ENCODE data around the gene NDOR1. TPM values are rescaled to one million over a fixed set of nuclear protein-coding genes. Genes with fewer than 3 reads are reported as not detected.

Gene NDOR1
- total RNA-seq, 5 donors from 2014 or later (not counting 1 experiment from before 2014, with no cell fraction given): 27.6 to 46.7 (median 45.4) TPM

DNA sequence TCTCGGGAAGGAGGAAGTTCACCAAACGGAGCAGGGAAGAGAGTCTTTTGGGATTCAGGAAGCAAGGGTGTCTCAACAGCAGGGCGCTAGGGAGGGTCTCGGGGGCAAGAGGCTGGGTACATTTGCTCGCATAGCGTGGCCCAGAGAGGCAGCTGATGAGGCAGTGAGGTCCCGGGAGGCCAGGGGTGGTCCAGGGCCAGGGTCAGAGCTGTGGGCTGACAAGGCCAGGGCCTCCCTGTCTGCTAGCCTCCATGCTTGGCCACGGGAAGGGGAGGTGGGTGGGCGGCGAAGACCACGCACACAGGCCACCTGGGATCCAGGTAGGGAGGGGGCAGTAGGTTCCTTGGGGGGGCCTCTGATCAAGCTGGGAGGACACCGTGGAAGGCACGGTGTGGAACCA is 6.0 kb downstream of the NDOR1 start:
- Histone ChIP-seq H3K9me3 (no peaks in the 10 kb centered on the region), H3K4me1 (ENCODE audit: control insufficient read depth in 1 of 2, extremely low read depth in 1 of 2, insufficient read depth in 2 of 2, low read length in 2 of 2) (peaks cover 2 to 12% of the 10 kb centered on the region in 2 experiments), H3K27me3 (replicated peaks in 1 of 2; ENCODE audit: control insufficient read depth in 2 of 2, extremely low read depth in 1 of 2, insufficient read depth in 2 of 2, low read length in 1 of 2) (no peaks in the 10 kb centered on the region), H3K4me3 (ENCODE audit: control insufficient read depth in 1 of 2, extremely low read depth in 1 of 2, low read length in 1 of 2) (no peak overlapping the region), H3K36me3 (ENCODE audit: control insufficient read depth in 2 of 2, extremely low read depth in 1 of 2, insufficient read depth in 1 of 2, low read length in 1 of 2) (peaks cover 0 to 5% of the 10 kb centered on the region in 2 donors), H3K27ac (ENCODE audit: low read length) (no peak overlapping the region)
- Mint-ChIP-seq H3K27me3 (no peaks in the 10 kb centered on the region), H3K9me3 (no peaks in the 10 kb centered on the region), H3K27ac (no peak overlapping the region), H3K36me3 (peaks cover 9% of the 10 kb centered on the region), H3K4me3 (no peak overlapping the region), H3K4me1 (peaks cover 12 to 17% (median 12%) of the 10 kb centered on the region in 3 donors)
- ChIA-PET POLR2A (no interaction called here), CTCF (no interaction called here)
- DNase-seq (no peak), ATAC-seq (replicated peaks in 1 of 4) (no peak)
- WGBS (ENCODE audit: insufficient coverage): 91% methylated on average over 13 of the region's 13 CpGs

DNA sequence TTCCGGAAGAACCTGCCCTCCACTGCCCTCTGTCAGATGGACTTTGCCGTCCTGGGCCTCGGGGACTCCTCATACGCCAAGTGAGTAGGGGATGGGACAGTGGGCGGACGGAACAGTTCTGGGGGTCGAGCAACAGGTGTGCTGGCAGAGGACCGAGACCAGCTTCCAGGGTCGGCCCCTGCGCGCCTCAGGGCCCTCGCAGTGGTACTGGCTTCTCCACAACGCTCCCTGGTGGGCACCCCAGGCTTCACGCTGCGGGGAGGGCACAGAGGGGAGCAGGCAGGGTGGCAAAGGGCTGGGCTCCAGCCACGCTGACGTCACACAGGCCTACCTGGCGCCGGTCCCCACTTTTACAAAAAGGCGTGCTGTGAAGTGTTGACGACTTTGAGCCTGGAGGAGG is 7.0 kb downstream of the NDOR1 start:
- ChIA-PET CTCF (no interaction called here), POLR2A (no interaction called here)
- Histone ChIP-seq H3K27ac (ENCODE audit: low read length) (no peak overlapping the region), H3K4me1 (ENCODE audit: control insufficient read depth in 1 of 2, extremely low read depth in 1 of 2, insufficient read depth in 2 of 2, low read length in 2 of 2) (peaks cover 0 to 2% of the 10 kb centered on the region in 2 experiments), H3K9me3 (no peaks in the 10 kb centered on the region), H3K4me3 (ENCODE audit: control insufficient read depth in 1 of 2, extremely low read depth in 1 of 2, low read length in 1 of 2) (no peak overlapping the region), H3K36me3 (ENCODE audit: control insufficient read depth in 2 of 2, extremely low read depth in 1 of 2, insufficient read depth in 1 of 2, low read length in 1 of 2) (peaks cover 0 to 5% of the 10 kb centered on the region in 2 donors), H3K27me3 (replicated peaks in 1 of 2; ENCODE audit: control insufficient read depth in 2 of 2, extremely low read depth in 1 of 2, insufficient read depth in 2 of 2, low read length in 1 of 2) (no peaks in the 10 kb centered on the region)
- 92% methylated on average over 21 of the region's 21 CpGs for WGBS (ENCODE audit: insufficient coverage)
- DNase-seq: no peak
- Mint-ChIP-seq H3K36me3 (peaks cover 5% of the 10 kb centered on the region), H3K27ac (no peak overlapping the region), H3K4me1 (peaks cover 2 to 8% (median 2%) of the 10 kb centered on the region in 3 donors), H3K4me3 (no peak overlapping the region), H3K9me3 (no peaks in the 10 kb centered on the region), H3K27me3 (no peaks in the 10 kb centered on the region)
- ATAC-seq (replicated peaks in 1 of 4): no peak

DNA sequence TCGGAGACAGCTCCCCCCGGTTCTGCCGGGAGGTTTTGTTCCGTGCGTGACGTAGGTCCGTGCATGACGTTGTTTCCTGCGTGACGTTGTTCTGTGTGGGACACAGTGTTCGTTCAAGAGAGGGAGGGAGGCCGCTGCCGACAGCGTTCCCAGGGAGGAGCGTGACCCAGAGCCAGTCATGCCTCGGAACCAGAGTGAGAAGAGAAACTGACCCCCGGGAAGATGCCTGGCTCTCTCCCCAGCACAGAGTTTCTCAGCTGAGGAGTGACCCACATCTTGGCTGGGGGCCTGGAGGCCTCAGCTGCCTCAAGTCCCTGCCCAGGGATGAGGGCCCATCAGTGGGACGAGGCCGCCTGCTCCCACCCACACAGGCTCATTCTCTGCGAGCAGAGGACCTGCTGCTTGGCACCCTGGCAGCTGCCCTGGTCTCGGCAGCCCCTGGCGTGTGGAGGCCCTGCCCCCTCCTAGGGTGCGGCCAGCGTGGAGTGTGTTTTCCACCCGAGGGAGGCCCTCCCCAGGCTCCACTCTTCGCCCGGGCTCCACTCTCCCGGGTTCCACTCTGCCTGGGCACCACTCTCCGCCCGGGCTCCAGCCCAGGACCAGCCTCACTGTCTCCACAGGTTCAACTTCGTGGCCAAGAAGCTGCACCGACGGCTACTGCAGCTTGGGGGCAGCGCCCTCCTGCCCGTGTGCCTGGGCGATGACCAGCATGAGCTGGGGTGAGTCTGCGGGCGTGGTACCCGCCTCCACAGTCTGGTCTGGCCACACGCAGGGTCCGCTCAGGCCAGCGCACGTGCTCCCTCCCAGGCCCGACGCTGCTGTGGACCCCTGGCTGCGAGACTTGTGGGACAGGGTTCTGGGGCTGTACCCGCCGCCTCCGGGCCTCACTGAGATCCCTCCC is 7.9 kb downstream of the NDOR1 start:
- H3K36me3 Mint-ChIP-seq: peaks cover 4% of the 10 kb centered on the region
- Histone ChIP-seq H3K9me3 (no peaks in the 10 kb centered on the region), H3K4me3 (ENCODE audit: control insufficient read depth in 1 of 2, extremely low read depth in 1 of 2, low read length in 1 of 2) (no peak overlapping the region), H3K36me3 (ENCODE audit: control insufficient read depth in 2 of 2, extremely low read depth in 1 of 2, insufficient read depth in 1 of 2, low read length in 1 of 2) (peaks cover 0 to 5% of the 10 kb centered on the region in 2 donors), H3K27ac (ENCODE audit: low read length) (no peak overlapping the region), H3K27me3 (replicated peaks in 1 of 2; ENCODE audit: control insufficient read depth in 2 of 2, extremely low read depth in 1 of 2, insufficient read depth in 2 of 2, low read length in 1 of 2) (no peaks in the 10 kb centered on the region), H3K4me1 (ENCODE audit: control insufficient read depth in 1 of 2, extremely low read depth in 1 of 2, insufficient read depth in 2 of 2, low read length in 2 of 2) (no peaks in the 10 kb centered on the region)
- POLR2A ChIA-PET: no interaction called here
- H3K27me3 Mint-ChIP-seq: no peaks in the 10 kb centered on the region
- H3K4me3 Mint-ChIP-seq: no peak overlapping the region
- H3K9me3 Mint-ChIP-seq: no peaks in the 10 kb centered on the region
- CTCF ChIA-PET: no interaction called here
- no peak for DNase-seq
- peaks cover 0 to 3% (median 1%) of the 10 kb centered on the region in 3 donors for H3K4me1 Mint-ChIP-seq
- ATAC-seq (replicated peaks in 1 of 4): no peak
- no peak overlapping the region for H3K27ac Mint-ChIP-seq
- WGBS (ENCODE audit: insufficient coverage): 94% methylated on average over 49 of the region's 49 CpGs

DNA sequence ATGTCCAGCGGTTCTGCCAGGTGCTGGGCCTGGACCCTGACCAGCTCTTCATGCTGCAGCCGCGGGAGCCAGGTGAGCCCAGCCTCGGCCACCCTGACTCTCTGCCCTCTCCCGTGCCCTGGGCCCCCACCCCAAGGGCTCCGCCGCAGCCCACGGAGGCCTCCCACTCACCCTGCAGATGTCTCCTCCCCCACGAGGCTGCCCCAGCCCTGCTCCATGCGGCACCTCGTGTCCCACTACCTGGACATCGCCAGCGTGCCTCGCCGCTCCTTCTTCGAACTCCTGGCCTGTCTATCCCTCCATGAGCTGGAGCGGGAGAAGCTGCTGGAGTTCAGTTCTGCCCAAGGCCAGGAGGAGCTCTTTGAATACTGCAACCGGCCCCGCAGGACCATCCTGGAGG is 9.1 kb downstream of the NDOR1 start:
- Histone ChIP-seq H3K36me3 (ENCODE audit: control insufficient read depth in 2 of 2, extremely low read depth in 1 of 2, insufficient read depth in 1 of 2, low read length in 1 of 2) (peaks cover 0 to 2% of the 10 kb centered on the region in 2 donors), H3K27me3 (replicated peaks in 1 of 2; ENCODE audit: control insufficient read depth in 2 of 2, extremely low read depth in 1 of 2, insufficient read depth in 2 of 2, low read length in 1 of 2) (no peaks in the 10 kb centered on the region), H3K27ac (ENCODE audit: low read length) (no peak overlapping the region), H3K9me3 (no peaks in the 10 kb centered on the region), H3K4me3 (ENCODE audit: control insufficient read depth in 1 of 2, extremely low read depth in 1 of 2, low read length in 1 of 2) (no peak overlapping the region), H3K4me1 (ENCODE audit: control insufficient read depth in 1 of 2, extremely low read depth in 1 of 2, insufficient read depth in 2 of 2, low read length in 2 of 2) (no peaks in the 10 kb centered on the region)
- H3K9me3 Mint-ChIP-seq: no peaks in the 10 kb centered on the region
- no peaks in the 10 kb centered on the region for H3K27me3 Mint-ChIP-seq
- ATAC-seq (replicated peaks in 1 of 4): no peak
- H3K36me3 Mint-ChIP-seq: no peaks in the 10 kb centered on the region
- no peak for DNase-seq
- 90% methylated on average over 18 of the region's 19 CpGs for WGBS (ENCODE audit: insufficient coverage)
- ChIA-PET POLR2A (interaction anchor here in 1 of 2 donors (0.5 kb wide), 1 partner anchor 9 kb away, joined by 3 read pairs; no protein-coding TSS in a partner anchor), CTCF (no interaction called here)
- H3K27ac Mint-ChIP-seq: no peak overlapping the region
- no peak overlapping the region for H3K4me3 Mint-ChIP-seq
- no peaks in the 10 kb centered on the region for H3K4me1 Mint-ChIP-seq

DNA sequence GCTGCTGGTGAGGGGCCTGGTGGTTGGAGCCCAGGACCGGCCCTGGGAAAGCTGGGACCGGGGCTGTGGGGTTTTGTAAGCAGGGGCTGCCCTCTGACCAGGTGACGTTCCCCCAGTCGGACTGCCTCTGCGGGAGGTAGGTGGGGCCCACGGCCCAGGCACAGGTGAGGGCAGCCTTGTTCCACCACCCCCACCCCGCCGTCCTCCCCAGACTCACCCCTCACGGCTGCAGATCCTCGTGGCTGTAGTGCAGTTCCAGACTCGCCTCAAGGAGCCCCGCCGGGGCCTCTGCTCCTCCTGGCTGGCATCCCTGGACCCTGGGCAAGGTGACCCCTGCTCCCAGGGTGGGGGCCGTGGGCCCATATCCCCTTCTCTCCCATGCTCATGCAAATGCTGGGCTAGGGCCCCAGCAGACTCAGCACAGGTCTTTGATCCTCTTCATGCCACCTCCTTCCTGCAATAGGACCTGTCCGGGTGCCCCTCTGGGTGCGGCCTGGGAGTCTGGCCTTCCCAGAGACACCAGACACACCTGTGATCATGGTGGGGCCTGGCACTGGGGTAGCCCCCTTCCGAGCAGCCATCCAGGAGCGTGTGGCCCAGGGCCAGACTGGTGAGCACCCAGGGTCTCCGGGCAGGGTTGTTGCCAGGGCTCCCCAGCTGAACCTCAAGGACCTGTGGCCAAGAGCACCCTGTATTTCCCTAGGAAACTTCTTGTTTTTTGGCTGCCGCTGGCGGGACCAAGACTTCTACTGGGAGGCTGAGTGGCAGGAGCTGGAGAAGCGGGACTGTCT is 9.9 kb downstream of the NDOR1 start:
- Mint-ChIP-seq H3K27ac (no peak overlapping the region), H3K9me3 (no peaks in the 10 kb centered on the region), H3K27me3 (no peaks in the 10 kb centered on the region), H3K4me1 (no peaks in the 10 kb centered on the region), H3K4me3 (no peak overlapping the region), H3K36me3 (no peaks in the 10 kb centered on the region)
- ChIA-PET POLR2A (no interaction called here), CTCF (no interaction called here)
- H3K9me3 ChIP-seq: no peaks in the 10 kb centered on the region
- H3K27me3 ChIP-seq (replicated peaks in 1 of 2; ENCODE audit: control insufficient read depth in 2 of 2, extremely low read depth in 1 of 2, insufficient read depth in 2 of 2, low read length in 1 of 2): peaks cover 0 to 4% of the 10 kb centered on the region in 2 experiments
- H3K27ac ChIP-seq (ENCODE audit: low read length): no peak overlapping the region
- no peak for ATAC-seq (replicated peaks in 1 of 4)
- no peaks in the 10 kb centered on the region for H3K4me1 ChIP-seq (ENCODE audit: control insufficient read depth in 1 of 2, extremely low read depth in 1 of 2, insufficient read depth in 2 of 2, low read length in 2 of 2)
- DNase-seq: no peak
- H3K36me3 ChIP-seq (ENCODE audit: control insufficient read depth in 2 of 2, extremely low read depth in 1 of 2, insufficient read depth in 1 of 2, low read length in 1 of 2): peaks cover 0 to 2% of the 10 kb centered on the region in 2 donors
- 93% methylated on average over 14 of the region's 22 CpGs for WGBS (ENCODE audit: insufficient coverage)
- no peak overlapping the region for H3K4me3 ChIP-seq (ENCODE audit: control insufficient read depth in 1 of 2, extremely low read depth in 1 of 2, low read length in 1 of 2)

DNA sequence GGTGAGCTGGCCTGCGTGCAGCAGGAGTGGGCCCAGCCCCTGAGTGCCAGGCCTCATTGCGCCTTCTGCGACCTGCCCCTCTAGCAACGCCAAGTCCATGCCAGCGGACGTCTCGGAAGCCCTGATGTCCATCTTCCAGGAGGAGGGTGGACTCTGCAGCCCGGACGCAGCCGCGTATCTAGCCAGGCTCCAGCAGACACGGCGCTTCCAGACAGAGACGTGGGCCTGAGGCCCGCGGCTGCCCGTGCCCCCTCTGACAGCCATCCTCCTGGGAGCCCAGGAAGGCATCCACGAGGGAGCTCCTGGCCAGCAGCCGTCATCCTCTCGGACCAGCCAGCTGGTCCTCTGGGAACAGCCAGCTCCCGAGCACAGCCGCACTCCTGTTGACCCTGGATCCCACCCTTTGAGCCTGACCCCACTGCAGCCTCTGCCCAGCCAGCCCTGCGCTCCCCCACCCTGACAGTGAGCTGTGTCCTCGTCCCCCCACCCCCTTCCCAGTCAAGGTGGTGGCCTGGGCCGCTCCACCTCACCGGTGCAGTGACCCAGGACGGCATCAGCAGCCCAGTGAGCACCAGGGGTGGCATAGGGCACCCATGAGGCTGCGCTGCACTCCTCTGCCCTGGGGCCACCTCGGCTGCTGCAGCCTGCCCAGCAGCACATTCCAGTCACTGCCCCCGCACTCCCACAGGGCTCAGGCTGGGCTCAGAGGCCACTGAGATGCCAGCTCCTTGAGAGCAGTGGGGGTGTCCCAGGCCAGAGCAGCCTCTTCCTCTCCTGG is 10.9 kb downstream of the NDOR1 start:
- POLR2A ChIA-PET: no interaction called here
- Mint-ChIP-seq H3K9me3 (no peaks in the 10 kb centered on the region), H3K27ac (no peak overlapping the region), H3K36me3 (no peaks in the 10 kb centered on the region), H3K4me1 (no peaks in the 10 kb centered on the region), H3K27me3 (no peaks in the 10 kb centered on the region), H3K4me3 (no peak overlapping the region)
- no peak overlapping the region for H3K27ac ChIP-seq (ENCODE audit: low read length)
- H3K4me3 ChIP-seq (ENCODE audit: control insufficient read depth in 1 of 2, extremely low read depth in 1 of 2, low read length in 1 of 2): no peak overlapping the region
- H3K9me3 ChIP-seq: no peaks in the 10 kb centered on the region
- 98% methylated on average over 28 of the region's 30 CpGs for WGBS (ENCODE audit: insufficient coverage)
- H3K27me3 ChIP-seq (replicated peaks in 1 of 2; ENCODE audit: control insufficient read depth in 2 of 2, extremely low read depth in 1 of 2, insufficient read depth in 2 of 2, low read length in 1 of 2): peaks cover 0 to 9% of the 10 kb centered on the region in 2 experiments
- peaks cover 0 to 2% of the 10 kb centered on the region in 2 donors for H3K36me3 ChIP-seq (ENCODE audit: control insufficient read depth in 2 of 2, extremely low read depth in 1 of 2, insufficient read depth in 1 of 2, low read length in 1 of 2)
- CTCF ChIA-PET: interaction anchor here in 1 of 2 donors (0.5 kb wide), 1 partner anchor 8 kb away, joined by 6 read pairs; no protein-coding TSS in a partner anchor
- no peak for ATAC-seq (replicated peaks in 1 of 4)
- peaks cover 0 to under 1% of the 10 kb centered on the region in 2 experiments for H3K4me1 ChIP-seq (ENCODE audit: control insufficient read depth in 1 of 2, extremely low read depth in 1 of 2, insufficient read depth in 2 of 2, low read length in 2 of 2)
- DNase-seq: no peak
